H1 (cell line): ENCODE data around the gene TRPV6. TPM values are rescaled to one million over a fixed set of nuclear protein-coding genes. Genes with fewer than 3 reads are reported as not detected.

Source experiments
- CTCF ChIA-PET: fragments of 300-600 bp; sonication (Branson Sonifier 250); formaldehyde crosslinking; loops from one replicate; lab custom pipeline; 2021; ENCODE audit not compliant: partially characterized antibody; lab: Charles Lee
- POLR2A ChIA-PET: fragments of 300-600 bp; sonication (Branson Sonifier 250); formaldehyde crosslinking; loops from one replicate; lab custom pipeline; 2021; ENCODE audit warnings: inconsistent platforms; ENCODE audit not compliant: partially characterized antibody; lab: Charles Lee
- DNase-seq, 2 experiments: peaks; one replicate each; pipeline versions ENCODE4 v3.0.0 to v3.0.0-alpha.2; 2010 to 2022; ENCODE audit warnings: low spot score in 2 of 2, low read depth in 1 of 2, mixed read lengths in 1 of 2
- FAIRE-seq: peaks from 2 replicates; lab custom pipeline; 2011; peaks lifted over from hg19 to GRCh38; lab: Jason Lieb, UNC
- H2AFZ ChIP-seq: 2 replicates; pipeline ENCODE4 v1.8.1; 2012; ENCODE audit warnings: low read length, inconsistent platforms
- H2AK5ac ChIP-seq: 2 replicates; pipeline ENCODE4 v1.6.1; 2013; ENCODE audit warnings: low read depth, low read length
- H2BK120ac ChIP-seq: replicated peaks from 2 replicates; pipeline ENCODE3; 2013; ENCODE audit warnings: low read depth, low read length, inconsistent platforms
- H2BK12ac ChIP-seq: 2 replicates; pipeline ENCODE4 v1.6.1; 2013; ENCODE audit warnings: low read depth, low read length
- H2BK15ac ChIP-seq: 2 replicates; pipeline ENCODE4 v1.6.1; 2013; ENCODE audit warnings: low read length
- H2BK20ac ChIP-seq: 2 replicates; pipeline ENCODE4 v1.6.1; 2013; ENCODE audit warnings: low read length
- H2BK5ac ChIP-seq: 2 replicates; pipeline ENCODE4 v1.6.1; 2013; ENCODE audit warnings: low read depth, low read length
- H3K14ac ChIP-seq: 2 replicates; pipeline ENCODE4 v1.6.1; 2013; ENCODE audit warnings: inconsistent platforms; ENCODE audit not compliant: insufficient read length
- H3K18ac ChIP-seq: 2 replicates; pipeline ENCODE4 v1.6.1; 2013; ENCODE audit warnings: low read length; ENCODE audit errors: extremely low read depth
- H3K23ac ChIP-seq: 2 replicates; pipeline ENCODE4 v1.6.1; 2013; ENCODE audit warnings: inconsistent platforms; ENCODE audit not compliant: insufficient read length
- H3K23me2 ChIP-seq: 2 replicates; pipeline ENCODE4 v1.6.1; 2013; ENCODE audit warnings: low read depth, low read length
- H3K27ac ChIP-seq: 2 replicates; pipeline ENCODE4 v1.6.1; 2011; ENCODE audit warnings: low read depth, low read length, inconsistent platforms
- H3K27me3 ChIP-seq, 4 experiments: replicated peaks in 1 of 4; 1 replicate in 1 of 4; 2 replicates in 3 of 4; pipeline versions ENCODE4 v1.6.1 to v1.8.1; 2011 to 2013; ENCODE audit warnings: low read length in 3 of 4, mild to moderate bottlenecking in 3 of 4, inconsistent platforms in 2 of 4, mixed read lengths in 2 of 4, moderate library complexity in 1 of 4; ENCODE audit not compliant: control insufficient read depth in 3 of 4, insufficient read depth in 3 of 4; ENCODE audit errors: extremely low read depth in 1 of 4
- H3K36me3 ChIP-seq, 4 experiments: 2 replicates each; pipeline versions ENCODE4 v1.6.1 to v1.8.1; 2011 to 2013; ENCODE audit warnings: mild to moderate bottlenecking in 4 of 4, low read length in 3 of 4, moderate library complexity in 2 of 4, control low read depth in 1 of 4, inconsistent platforms in 1 of 4; ENCODE audit not compliant: insufficient read depth in 4 of 4, control insufficient read depth in 2 of 4
- H3K4ac ChIP-seq: replicated peaks from 2 replicates; pipeline ENCODE3; 2013; ENCODE audit warnings: low read length, low read depth, mixed read lengths, inconsistent platforms; ENCODE audit not compliant: insufficient read length
- H3K4me1 ChIP-seq, 4 experiments: replicated peaks in 1 of 4; 1 replicate in 1 of 4; 2 replicates in 3 of 4; pipeline versions ENCODE4 v1.6.1 to v1.8.1; 2011 to 2013; ENCODE audit warnings: low read length in 3 of 4, inconsistent platforms in 2 of 4, mixed read lengths in 1 of 4; ENCODE audit not compliant: insufficient read depth in 4 of 4, control insufficient read depth in 3 of 4
- H3K4me2 ChIP-seq, 2 experiments: 2 replicates each; pipeline versions ENCODE4 v1.6.1 to v1.8.1; 2011 to 2013; ENCODE audit warnings: low read depth in 2 of 2, low read length in 2 of 2, control low read depth in 1 of 2, inconsistent platforms in 1 of 2, mild to moderate bottlenecking in 1 of 2; ENCODE audit not compliant: insufficient read depth in 1 of 2
- H3K4me3 ChIP-seq, 4 experiments: fragments of 200-600, 300-600 bp in 1 of 4; sonication (generic), shearing (Covaris generic), sonication (Bioruptor Twin) in 1 of 4; 2 replicates each; pipeline versions ENCODE4 v1.5.1 to v1.8.1; 2011 to 2016; ENCODE audit warnings: low read length in 4 of 4, low read depth in 3 of 4, control low read depth in 2 of 4, inconsistent platforms in 2 of 4, mild to moderate bottlenecking in 2 of 4, mixed read lengths in 1 of 4, moderate library complexity in 1 of 4; ENCODE audit not compliant: insufficient read depth in 2 of 4; ENCODE audit errors: extremely low read depth in 1 of 4
- H3K56ac ChIP-seq: replicated peaks from 2 replicates; pipeline ENCODE3; 2013; ENCODE audit warnings: low read depth, mild to moderate bottlenecking, mixed read lengths, low read length, inconsistent platforms; ENCODE audit not compliant: insufficient read length
- H3K79me1 ChIP-seq: 2 replicates; pipeline ENCODE4 v1.6.1; 2013; ENCODE audit warnings: low read depth, low read length, control low read depth
- H3K79me2 ChIP-seq, 2 experiments: 2 replicates each; pipeline versions ENCODE4 v1.6.1 to v1.8.1; 2012 to 2013; ENCODE audit warnings: low read length in 2 of 2, mild to moderate bottlenecking in 2 of 2, inconsistent platforms in 1 of 2; ENCODE audit not compliant: insufficient read depth in 2 of 2, control insufficient read depth in 1 of 2
- H3K9ac ChIP-seq, 4 experiments: replicated peaks in 1 of 4; 1 replicate in 1 of 4; 2 replicates in 3 of 4; pipeline versions ENCODE4 v1.6.1 to v1.8.1; 2011 to 2013; ENCODE audit warnings: low read depth in 3 of 4, low read length in 3 of 4, control low read depth in 2 of 4, mild to moderate bottlenecking in 2 of 4, moderate library complexity in 2 of 4, inconsistent platforms in 1 of 4; ENCODE audit errors: extremely low read depth in 1 of 4
- H3K9me3 ChIP-seq, 2 experiments: 2 replicates each; pipeline versions ENCODE4 v1.6.1 to v1.8.1; 2012 to 2013; ENCODE audit warnings: mild to moderate bottlenecking in 2 of 2, moderate library complexity in 2 of 2, control low read depth in 1 of 2, inconsistent platforms in 1 of 2, low read depth in 1 of 2, low read length in 1 of 2, mixed read lengths in 1 of 2; ENCODE audit not compliant: insufficient read depth in 2 of 2
- H4K20me1 ChIP-seq, 2 experiments: replicated peaks in 1 of 2; 2 replicates each; pipeline versions ENCODE3 to v1.8.1; 2011 to 2013; ENCODE audit warnings: inconsistent platforms in 2 of 2, low read length in 2 of 2, mild to moderate bottlenecking in 1 of 2; ENCODE audit not compliant: insufficient read depth in 2 of 2, control insufficient read depth in 1 of 2
- H4K5ac ChIP-seq: 2 replicates; pipeline ENCODE4 v1.6.1; 2013; ENCODE audit warnings: low read length, low read depth, mixed read lengths, inconsistent platforms; ENCODE audit not compliant: insufficient read length
- H4K8ac ChIP-seq: 2 replicates; pipeline ENCODE4 v1.8.0; 2013; ENCODE audit warnings: mild to moderate bottlenecking, moderate library complexity, low read length, inconsistent platforms; ENCODE audit not compliant: insufficient read depth; ENCODE audit errors: extremely low read depth
- H4K91ac ChIP-seq: replicated peaks from 2 replicates; pipeline ENCODE3; 2013; ENCODE audit warnings: low read length, mixed read lengths, inconsistent platforms; ENCODE audit not compliant: insufficient read length
- CEBPB ChIP-seq: IDR thresholded peaks from 2 replicates; pipeline ENCODE4 v1.6.1; 2012; ENCODE audit warnings: low read depth, low read length
- JUND ChIP-seq: IDR thresholded peaks from 2 replicates; pipeline ENCODE4 v1.6.1; 2011; ENCODE audit warnings: mild to moderate bottlenecking, improper control_type of control experiment, low read length
- KDM4A ChIP-seq: IDR thresholded peaks from one replicate; pipeline ENCODE4 v1.7.1; 2012; ENCODE audit warnings: low read depth, mild to moderate bottlenecking, moderate library complexity, low read length, inconsistent platforms; ENCODE audit not compliant: severe bottlenecking
- KDM5A ChIP-seq: fragments of 200-600 bp; IDR thresholded peaks from 2 replicates; pipeline ENCODE4 v1.7.1; 2012; ENCODE audit warnings: mild to moderate bottlenecking, low read length, inconsistent platforms, mixed read lengths
- WGBS, 2 experiments: shearing (Covaris generic) in 1 of 2; methylation state at CpG; one replicate each; pipeline versions ENCODE4 v1.1.6 to v1.1.7; 2013 to 2015; ENCODE audit warnings: low lambda C conversion rate in 2 of 2, mixed read lengths in 2 of 2, inconsistent platforms in 1 of 2, low coverage in 1 of 2, missing lambda C conversion rate in 1 of 2; ENCODE audit not compliant: insufficient replicate concordance in 2 of 2, insufficient coverage in 1 of 2, insufficient read length in 1 of 2; ENCODE audit errors: extremely low coverage in 1 of 2, missing lambda C conversion rate in 1 of 2; 5-methylcytosine and 5-hydroxymethylcytosine counted together
- polyA plus RNA-seq, 7 experiments: library from polyadenylated mRNA; depleted of rRNA in 3 of 7; stranded (reverse) in 5 of 7; unstranded in 2 of 7; fragments of >200 nt in 5 of 7; fragments of 200-250 nt in 2 of 7; gene quantifications; 1 replicate in 5 of 7; 2 replicates in 1 of 7; 4 replicates in 1 of 7; pipeline versions ENCODE4 v1.2.1 to v1.2.3, GENCODE V29; 2011 to 2013; ENCODE audit warnings: missing spikeins in 2 of 7, mixed read lengths in 2 of 7
- total RNA-seq: library from RNA; stranded (reverse); fragmentation: NEBNext Ultra II Directional; extraction: Animal tissue kit (Norgen Biotek cat#: 25700); gene quantifications from 2 replicates; pipeline ENCODE4 v1.2.1, GENCODE V29; 2021
- TF ChIP-seq, protein P1 (sequence below): IDR thresholded peaks from 2 replicates; pipeline ENCODE4 v1.6.1; 2012; ENCODE audit warnings: inconsistent platforms

TRPV6 gene
- total and polyA plus RNA-seq, 2 of the 8 experiments (the other 6 are each of a cell fraction or from before 2014, with no cell fraction given): 0.52 to 1.1 TPM

- Histone ChIP-seq H3K79me2 (no peaks in the 10 kb centered on the region), H3K4me1 (peaks cover 3 to 10% (median 9%) of the 10 kb centered on the region in 4 experiments; a peak in 6 of 7 replicates), H2BK5ac (peak overlapping the region; percentile 60; the same call in 1 of the 2 replicates), H4K5ac (no peak overlapping the region), H3K36me3 (no peaks in the 10 kb centered on the region), H3K27me3 (no peaks in the 10 kb centered on the region), H3K56ac (no peak overlapping the region), H2BK120ac (no peak overlapping the region), H3K18ac (no peak overlapping the region), H2AK5ac (no peak overlapping the region), H3K9ac (no peak overlapping the region), H4K20me1 (no peaks in the 10 kb centered on the region), H3K14ac (no peak overlapping the region), H3K23ac (no peak overlapping the region), H3K4ac (no peak overlapping the region), H3K23me2 (no peaks in the 10 kb centered on the region; the same call in 1 of the 2 replicates), H2BK20ac (peak overlapping the region; percentile 86; the same call in 1 of the 2 replicates), H3K4me2 (no peak overlapping the region), H3K79me1 (no peaks in the 10 kb centered on the region; the same call in 1 of the 2 replicates), H2BK12ac (peak overlapping the region; percentile 60; the same call in 1 of the 2 replicates), H3K27ac (no peak overlapping the region), H3K9me3 (no peaks in the 10 kb centered on the region), H2AFZ (no peak overlapping the region), H4K91ac (no peak overlapping the region), H3K4me3 (no peak overlapping the region), H2BK15ac (no peak overlapping the region), H4K8ac (no peak overlapping the region)
- WGBS, 2 experiments: 84% methylated on average over 10 of the region's 13 CpGs; no CpG with 5 or more reads in 1 of the 2 experiments
- no peak for FAIRE-seq
- ChIA-PET POLR2A (no interaction called here), CTCF (interaction anchor here (0.6 to 13.9 kb wide), 56 partner anchors 8 to 514 kb away, joined by 3 to 107 read pairs (median 4); partner anchors contain the start of genes EPHB6 and TRPV5)
- TF ChIP-seq KDM4A: no peak
- no peak for TF ChIP-seq KDM5A
- TF ChIP-seq, protein P1, sequence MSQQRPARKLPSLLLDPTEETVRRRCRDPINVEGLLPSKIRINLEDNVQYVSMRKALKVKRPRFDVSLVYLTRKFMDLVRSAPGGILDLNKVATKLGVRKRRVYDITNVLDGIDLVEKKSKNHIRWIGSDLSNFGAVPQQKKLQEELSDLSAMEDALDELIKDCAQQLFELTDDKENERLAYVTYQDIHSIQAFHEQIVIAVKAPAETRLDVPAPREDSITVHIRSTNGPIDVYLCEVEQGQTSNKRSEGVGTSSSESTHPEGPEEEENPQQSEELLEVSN: no peak
- no peak for TF ChIP-seq CEBPB
- no peak for TF ChIP-seq JUND
- no peak for DNase-seq
These were observed 19.8 kb downstream of the TRPV6 start for GRCh38 chr7:142865766-142866165.
